ENCODE results near the gene EPHB3.

- TF ChIP-seq POLR2A (IDR thresholded peaks at IDR 0.05), result no peak
- no peak for TF ChIP-seq CTCF (IDR thresholded peaks at IDR 0.05 in 4 of 5, conservative IDR thresholded peaks at IDR 0.05 in 1 of 5)
These were observed 35.4 kb downstream of the EPHB3 start for GRCh38 chr3:184596886-184597575.

Data from gastrocnemius medialis (tissue), 4 donors.